PC-9 (cell line): ENCODE results near the gene ETV6.

Source experiments
- EZH2 ChIP-seq: fragments of 200-600 bp; sonication (generic); IDR thresholded peaks from 2 replicates; pipeline ENCODE4 v1.8.0; 2017; ENCODE audit warnings: antibody characterized with exemption, low read depth
- TF ChIP-seq, protein P1 (sequence below): fragments of 200-600 bp; sonication (generic); conservative IDR thresholded peaks from 2 replicates; pipeline ENCODE4 v1.6.1; 2017; ENCODE audit warnings: mixed run types, antibody characterized with exemption, mild to moderate bottlenecking, moderate library complexity

GRCh38 chr12:11793921-11794710 is 144.6 kb downstream of the ETV6 start:
- no peak for TF ChIP-seq EZH2
- TF ChIP-seq, protein P1, sequence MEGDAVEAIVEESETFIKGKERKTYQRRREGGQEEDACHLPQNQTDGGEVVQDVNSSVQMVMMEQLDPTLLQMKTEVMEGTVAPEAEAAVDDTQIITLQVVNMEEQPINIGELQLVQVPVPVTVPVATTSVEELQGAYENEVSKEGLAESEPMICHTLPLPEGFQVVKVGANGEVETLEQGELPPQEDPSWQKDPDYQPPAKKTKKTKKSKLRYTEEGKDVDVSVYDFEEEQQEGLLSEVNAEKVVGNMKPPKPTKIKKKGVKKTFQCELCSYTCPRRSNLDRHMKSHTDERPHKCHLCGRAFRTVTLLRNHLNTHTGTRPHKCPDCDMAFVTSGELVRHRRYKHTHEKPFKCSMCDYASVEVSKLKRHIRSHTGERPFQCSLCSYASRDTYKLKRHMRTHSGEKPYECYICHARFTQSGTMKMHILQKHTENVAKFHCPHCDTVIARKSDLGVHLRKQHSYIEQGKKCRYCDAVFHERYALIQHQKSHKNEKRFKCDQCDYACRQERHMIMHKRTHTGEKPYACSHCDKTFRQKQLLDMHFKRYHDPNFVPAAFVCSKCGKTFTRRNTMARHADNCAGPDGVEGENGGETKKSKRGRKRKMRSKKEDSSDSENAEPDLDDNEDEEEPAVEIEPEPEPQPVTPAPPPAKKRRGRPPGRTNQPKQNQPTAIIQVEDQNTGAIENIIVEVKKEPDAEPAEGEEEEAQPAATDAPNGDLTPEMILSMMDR, result no peak
